RWPE1 (cell line): Measurements from ENCODE around the gene NRAP.

Experiments used
- CTCF ChIA-PET: fragments of 350-600 bp; sonication (Branson Sonifier 250); formaldehyde crosslinking; extraction: SDS; loops from one replicate; lab custom pipeline; 2021; lab: Yijun Ruan, JAX
- POLR2A ChIA-PET: fragments of 400-600 bp; formaldehyde crosslinking; extraction: SDS; loops from one replicate; lab custom pipeline; 2020; ENCODE audit warnings: antibody characterized with exemption; ENCODE audit not compliant: low non-redundant PET; lab: Yijun Ruan, JAX
- DNase-seq: peaks from one replicate; pipeline ENCODE4 v3.0.0; 2012; ENCODE audit warnings: low spot score
- H3K27ac ChIP-seq: fragments of 450-650 bp; 2 replicates; pipeline ENCODE4 v1.5.1; 2017
- CTCF ChIP-seq: fragments of 450-650 bp; conservative IDR thresholded peaks from 2 replicates; pipeline ENCODE4 v1.5.1; 2017; ENCODE audit warnings: low read depth, mild to moderate bottlenecking

NRAP gene

DNA sequence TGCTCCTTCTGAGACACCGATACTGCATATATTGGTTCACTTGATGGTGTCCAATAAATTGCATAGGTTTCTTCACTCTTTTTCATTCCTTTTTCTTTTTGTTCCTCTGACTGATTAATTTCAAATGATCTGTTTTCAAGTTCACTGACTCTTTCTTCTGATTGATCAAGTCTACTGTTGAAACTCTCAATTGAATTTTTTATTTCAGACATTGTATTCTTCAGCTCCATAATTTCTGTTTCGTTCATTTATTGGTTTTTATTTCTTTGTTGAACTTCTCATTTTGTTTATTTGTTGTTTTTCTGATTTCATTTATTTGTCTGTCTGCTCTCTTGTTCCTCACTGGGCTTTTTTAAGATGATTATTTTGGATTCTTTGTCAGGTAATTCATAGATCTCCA lies 29.5 kb upstream of the NRAP start:
- DNase-seq: no peak
- H3K27ac ChIP-seq: no peak overlapping the region
- no peak for TF ChIP-seq CTCF
- ChIA-PET CTCF (no interaction called here), POLR2A (no interaction called here)

GRCh38 chr10:113692271-113692670 lies 28.4 kb upstream of the NRAP start:
- H3K27ac ChIP-seq: no peak overlapping the region
- CTCF ChIA-PET: no interaction called here
- POLR2A ChIA-PET: interaction anchor here (0.8 kb wide), 1 partner anchor 10 kb away, joined by 3 read pairs; no protein-coding TSS in a partner anchor
- DNase-seq: no peak
- no peak for TF ChIP-seq CTCF

DNA sequence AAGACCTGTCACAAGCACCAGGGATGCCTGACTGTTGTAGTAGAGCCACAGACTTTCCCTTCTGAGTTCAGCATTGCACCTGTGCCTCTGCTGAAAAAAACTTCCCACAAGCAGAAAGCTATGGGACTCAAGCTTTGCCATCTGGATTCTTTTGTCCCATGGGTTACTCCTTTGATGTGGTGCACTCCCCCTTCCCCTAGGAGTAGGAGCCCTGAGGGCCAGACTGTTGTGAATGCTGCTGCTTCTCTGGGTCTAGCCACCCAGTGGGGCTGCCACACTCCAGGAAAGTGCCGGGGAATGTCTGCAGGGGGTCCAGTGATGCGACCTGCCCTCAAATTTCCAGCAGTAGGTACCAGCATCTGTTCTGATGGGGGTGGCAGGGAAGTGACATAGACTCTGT lies 27.5 kb upstream of the NRAP start:
- no peak for TF ChIP-seq CTCF
- no peak for DNase-seq
- CTCF ChIA-PET: interaction anchor here (0.6 kb wide), 1 partner anchor 423 kb away, joined by 3 read pairs; no protein-coding TSS in a partner anchor
- no peak overlapping the region for H3K27ac ChIP-seq
- POLR2A ChIA-PET: no interaction called here

DNA sequence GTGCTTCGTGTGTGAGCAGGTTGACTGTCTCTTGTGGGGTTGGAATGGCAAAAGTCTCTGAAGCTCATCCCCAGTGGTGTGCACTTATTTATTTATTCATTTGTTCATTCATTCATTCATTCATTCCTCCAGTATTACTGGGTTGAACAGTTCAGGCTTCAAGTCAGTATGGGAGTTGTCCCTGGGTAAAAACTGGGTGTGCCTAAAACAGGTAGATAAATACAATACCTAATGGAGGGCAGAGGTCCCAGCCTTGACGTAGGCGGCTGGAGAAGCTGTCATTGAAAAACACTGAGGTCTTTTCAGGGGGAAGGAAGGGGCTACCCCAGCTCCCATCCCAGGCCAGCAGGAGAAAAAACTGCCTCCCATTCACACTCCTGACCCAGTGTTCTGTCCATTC lies 26.9 kb upstream of the NRAP start:
- TF ChIP-seq CTCF: no peak
- ChIA-PET CTCF (interaction anchor here (0.6 kb wide), 2 partner anchors 12 to 424 kb away, joined by 3 read pairs; no protein-coding TSS in a partner anchor), POLR2A (no interaction called here)
- no peak overlapping the region for H3K27ac ChIP-seq
- no peak for DNase-seq

- no peak overlapping the region for H3K27ac ChIP-seq
- CTCF ChIA-PET: no interaction called here
- no peak for DNase-seq
- POLR2A ChIA-PET: no interaction called here
- no peak for TF ChIP-seq CTCF
Observed at GRCh38 chr10:113689574-113689973, 25.7 kb upstream of the NRAP start.

- no peak overlapping the region for H3K27ac ChIP-seq
- no peak for DNase-seq
- POLR2A ChIA-PET: no interaction called here
- CTCF ChIA-PET: interaction anchor here (0.9 kb wide), 1 partner anchor 10 kb away, joined by 3 read pairs; no protein-coding TSS in a partner anchor
- TF ChIP-seq CTCF: no peak
Observed at GRCh38 chr10:113689057-113689456, 25.2 kb upstream of the NRAP start.
